ENCODE data around the gene MRPL37.
"Not testable (repeated sequence)": the region's sequence is repeated elsewhere in the genome, so short reads cannot be mapped to it uniquely, and the experiment has no call there.

- not testable (repeated sequence) for TF ChIP-seq CTCF, POLR2A (IDR thresholded peaks at IDR 0.05)
These were observed 7.9 kb downstream of the MRPL37 start for GRCh38 chr1:54207896-54208295.

All from adrenal gland (tissue), 5 donors.